Measurements from ENCODE around the gene MCTP2. TPM values are rescaled to one million over a fixed set of nuclear protein-coding genes. Genes with fewer than 3 reads are reported as not detected.

MCTP2 gene
- total RNA-seq, 1 experiment from 2014 or later = 1.3 TPM

GRCh38 chr15:94352636-94353487, 121.5 kb downstream of the MCTP2 start:
- Histone ChIP-seq H3K23ac (ENCODE audit: insufficient read length, low read depth, low read length) (no peak overlapping the region), H2BK12ac (ENCODE audit: insufficient read length, low read depth, low read length) (no peak overlapping the region), H3K4me2 (ENCODE audit: insufficient read depth, insufficient read length, low read length) (no peak overlapping the region), H3K79me1 (ENCODE audit: insufficient read depth, low read depth, low read length, poor library complexity, severe bottlenecking) (no peaks in the 10 kb centered on the region), H4K20me1 (ENCODE audit: control insufficient read depth, insufficient read depth, insufficient read length) (no peaks in the 10 kb centered on the region), H3K79me2 (ENCODE audit: insufficient read depth, low read length) (no peaks in the 10 kb centered on the region), H2BK20ac (ENCODE audit: low read depth, low read length, poor library complexity, severe bottlenecking) (no peak overlapping the region), H4K91ac (ENCODE audit: insufficient read length, low read depth, low read length) (no peak overlapping the region), H2BK15ac (ENCODE audit: low read depth, low read length) (no peak overlapping the region), H3K27me3 (ENCODE audit: insufficient read depth, low read length) (no peaks in the 10 kb centered on the region), H3K27ac (ENCODE audit: insufficient read length, low read depth, low read length) (no peak overlapping the region), H2AFZ (ENCODE audit: low read length) (no peak overlapping the region), H3K23me2 (ENCODE audit: insufficient read length, low read depth, low read length, poor library complexity, severe bottlenecking) (no peaks in the 10 kb centered on the region), H3K56ac (ENCODE audit: insufficient read length, low read depth, low read length) (no peak overlapping the region), H4K8ac (replicated peaks; ENCODE audit: insufficient read length, low read depth, low read length) (no peak overlapping the region), H3K4me1 (ENCODE audit: insufficient read depth, low read length) (no peaks in the 10 kb centered on the region), H3T11ph (ENCODE audit: low read length) (no peak overlapping the region), H2BK120ac (ENCODE audit: low read depth, low read length, poor library complexity, severe bottlenecking) (no peak overlapping the region), H3K18ac (ENCODE audit: insufficient read length, low read depth, low read length) (no peak overlapping the region), H3K9ac (ENCODE audit: extremely low read depth, insufficient read length, low read length) (no peak overlapping the region), H4K5ac (ENCODE audit: insufficient read length, low read depth, low read length) (no peak overlapping the region), H3K4ac (ENCODE audit: low read depth, low read length) (no peak overlapping the region), H3K14ac (ENCODE audit: insufficient read depth, low read length) (no peak overlapping the region), H2AK5ac (ENCODE audit: insufficient read length, low read length) (no peak overlapping the region), H2BK5ac (ENCODE audit: insufficient read length, low read length) (no peak overlapping the region), H3K9me3 (ENCODE audit: control insufficient read depth, low read depth, low read length) (no peaks in the 10 kb centered on the region)
- no CpG with 5 or more reads among the region's 11 CpGs for WGBS (ENCODE audit: extremely low coverage, insufficient read length, low lambda C conversion rate)
- no peak overlapping the region; a peak in 1 of 7 replicates for H3K27ac Mint-ChIP-seq
- peaks cover 6 to 7% of the 10 kb centered on the region in 2 experiments for H3K9me3 Mint-ChIP-seq
- H3K36me3 Mint-ChIP-seq (ENCODE audit: insufficient read depth in 1 of 3, low read depth in 3 of 3) = peaks cover 0 to 10% (median 3%) of the 10 kb centered on the region in 3 experiments; a peak in 4 of 7 replicates
- H3K4me3 Mint-ChIP-seq = no peak overlapping the region
- TF ChIP-seq, protein P1, sequence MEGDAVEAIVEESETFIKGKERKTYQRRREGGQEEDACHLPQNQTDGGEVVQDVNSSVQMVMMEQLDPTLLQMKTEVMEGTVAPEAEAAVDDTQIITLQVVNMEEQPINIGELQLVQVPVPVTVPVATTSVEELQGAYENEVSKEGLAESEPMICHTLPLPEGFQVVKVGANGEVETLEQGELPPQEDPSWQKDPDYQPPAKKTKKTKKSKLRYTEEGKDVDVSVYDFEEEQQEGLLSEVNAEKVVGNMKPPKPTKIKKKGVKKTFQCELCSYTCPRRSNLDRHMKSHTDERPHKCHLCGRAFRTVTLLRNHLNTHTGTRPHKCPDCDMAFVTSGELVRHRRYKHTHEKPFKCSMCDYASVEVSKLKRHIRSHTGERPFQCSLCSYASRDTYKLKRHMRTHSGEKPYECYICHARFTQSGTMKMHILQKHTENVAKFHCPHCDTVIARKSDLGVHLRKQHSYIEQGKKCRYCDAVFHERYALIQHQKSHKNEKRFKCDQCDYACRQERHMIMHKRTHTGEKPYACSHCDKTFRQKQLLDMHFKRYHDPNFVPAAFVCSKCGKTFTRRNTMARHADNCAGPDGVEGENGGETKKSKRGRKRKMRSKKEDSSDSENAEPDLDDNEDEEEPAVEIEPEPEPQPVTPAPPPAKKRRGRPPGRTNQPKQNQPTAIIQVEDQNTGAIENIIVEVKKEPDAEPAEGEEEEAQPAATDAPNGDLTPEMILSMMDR (conservative IDR thresholded peaks at IDR 0.05) = no peak
- H3K27me3 Mint-ChIP-seq (ENCODE audit: low read depth) = no peaks in the 10 kb centered on the region; the same call in 1 of the 2 replicates
- no peak for DNase-seq
- H3K4me1 Mint-ChIP-seq = peaks cover 3 to 4% of the 10 kb centered on the region in 2 experiments; a peak in 3 of 4 replicates

Measured in H9 (cell line).